ENCODE measurements around the gene FUBP3. TPM values are rescaled to one million over a fixed set of nuclear protein-coding genes. Genes with fewer than 3 reads are reported as not detected.
A peak's percentile ranks its signal among the peaks of the same experiment; 100 is the strongest.

FUBP3 gene
- total and polyA plus RNA-seq, 4 experiments from 2014 or later: 27.6 to 46.5 (median 40.4) TPM

GRCh38 chr9:130537346-130538050 is 41.9 kb upstream of the FUBP3 start:
- CTCF ChIA-PET (ENCODE audit: partially characterized antibody): no interaction called here
- no peak for DNase-seq
- Mint-ChIP-seq H3K36me3 (peaks cover 0 to 3% of the 10 kb centered on the region in 2 donors), H3K4me3 (peak overlapping the region in 3 of 8 donors; percentile 9 to 56 (median 47)), H3K9me3 (peaks cover 0 to 2% (median 0%) of the 10 kb centered on the region in 8 donors), H3K27ac (no peak overlapping the region), H3K27me3 (peaks cover 44 to 49% of the 10 kb centered on the region in 2 donors), H3K4me1 (peaks cover 11 to 20% (median 12%) of the 10 kb centered on the region in 4 donors)
- H3K27ac ChIP-seq (ENCODE audit: low read depth, low read length): no peak overlapping the region
- H3K4me1 ChIP-seq (ENCODE audit: insufficient read depth, low read length): peaks cover 6% of the 10 kb centered on the region
- peaks cover 17% of the 10 kb centered on the region for H3K27me3 ChIP-seq (ENCODE audit: insufficient read depth, low read length)
- no peaks in the 10 kb centered on the region for H3K9me3 ChIP-seq (ENCODE audit: control insufficient read depth in 1 of 2, low read length in 2 of 2)
- intact Hi-C loops (cut with micrococcal nuclease): no loop called here
- no peak overlapping the region for H3K4me3 ChIP-seq (ENCODE audit: low read length in 2 of 2)
- H3K36me3 ChIP-seq (ENCODE audit: insufficient read depth, low read length): no peaks in the 10 kb centered on the region
- POLR2A ChIA-PET (ENCODE audit: partially characterized antibody): no interaction called here

GRCh38 chr9:130539420-130540223 is 39.8 kb upstream of the FUBP3 start:
- Histone ChIP-seq H3K4me1 (ENCODE audit: insufficient read depth, low read length) (peaks cover 6% of the 10 kb centered on the region), H3K9me3 (ENCODE audit: control insufficient read depth in 1 of 2, low read length in 2 of 2) (no peaks in the 10 kb centered on the region), H3K4me3 (ENCODE audit: low read length in 2 of 2) (no peak overlapping the region), H3K27me3 (ENCODE audit: insufficient read depth, low read length) (peaks cover 17% of the 10 kb centered on the region), H3K36me3 (ENCODE audit: insufficient read depth, low read length) (no peaks in the 10 kb centered on the region), H3K27ac (ENCODE audit: low read depth, low read length) (no peak overlapping the region)
- peaks cover 36 to 54% of the 10 kb centered on the region in 2 donors for H3K27me3 Mint-ChIP-seq
- DNase-seq: no peak
- H3K9me3 Mint-ChIP-seq: peaks cover 0 to 2% (median 0%) of the 10 kb centered on the region in 8 donors
- H3K36me3 Mint-ChIP-seq: peaks cover 0 to 3% of the 10 kb centered on the region in 2 donors
- intact Hi-C loops (cut with micrococcal nuclease): no loop called here
- H3K4me3 Mint-ChIP-seq: no peak overlapping the region
- POLR2A ChIA-PET (ENCODE audit: partially characterized antibody): no interaction called here
- H3K27ac Mint-ChIP-seq: no peak overlapping the region
- H3K4me1 Mint-ChIP-seq: peaks cover 11 to 20% (median 12%) of the 10 kb centered on the region in 4 donors
- CTCF ChIA-PET (ENCODE audit: partially characterized antibody): no interaction called here

- H3K4me3 ChIP-seq (ENCODE audit: low read length in 2 of 2): no peak overlapping the region
- POLR2A ChIA-PET (ENCODE audit: partially characterized antibody): no interaction called here
- Mint-ChIP-seq H3K27ac (no peak overlapping the region), H3K4me3 (no peak overlapping the region), H3K36me3 (no peaks in the 10 kb centered on the region), H3K9me3 (no peaks in the 10 kb centered on the region), H3K4me1 (peaks cover 6 to 11% (median 7%) of the 10 kb centered on the region in 4 donors), H3K27me3 (peaks cover 28 to 45% of the 10 kb centered on the region in 2 donors)
- no peaks in the 10 kb centered on the region for H3K9me3 ChIP-seq (ENCODE audit: control insufficient read depth in 1 of 2, low read length in 2 of 2)
- no peak for DNase-seq
- H3K27ac ChIP-seq (ENCODE audit: low read depth, low read length): no peak overlapping the region
- H3K36me3 ChIP-seq (ENCODE audit: insufficient read depth, low read length): no peaks in the 10 kb centered on the region
- CTCF ChIA-PET (ENCODE audit: partially characterized antibody): no interaction called here
- peaks cover 11% of the 10 kb centered on the region for H3K27me3 ChIP-seq (ENCODE audit: insufficient read depth, low read length)
- H3K4me1 ChIP-seq (ENCODE audit: insufficient read depth, low read length): peaks cover 6% of the 10 kb centered on the region
- intact Hi-C loops (cut with micrococcal nuclease): no loop called here
These were observed 37.8 kb upstream of the FUBP3 start for GRCh38 chr9:130541533-130541932.

- H3K27ac ChIP-seq (ENCODE audit: low read depth, low read length): no peak overlapping the region
- no peaks in the 10 kb centered on the region for H3K9me3 ChIP-seq (ENCODE audit: control insufficient read depth in 1 of 2, low read length in 2 of 2)
- H3K4me3 Mint-ChIP-seq: no peak overlapping the region
- ChIA-PET CTCF (ENCODE audit: partially characterized antibody) (no interaction called here), POLR2A (ENCODE audit: partially characterized antibody) (no interaction called here)
- H3K27ac Mint-ChIP-seq: no peak overlapping the region
- H3K4me1 ChIP-seq (ENCODE audit: insufficient read depth, low read length): peaks cover 6% of the 10 kb centered on the region
- no peaks in the 10 kb centered on the region for H3K36me3 Mint-ChIP-seq
- intact Hi-C loops (cut with micrococcal nuclease): no loop called here
- no peak for DNase-seq
- H3K9me3 Mint-ChIP-seq: no peaks in the 10 kb centered on the region
- no peak overlapping the region for H3K4me3 ChIP-seq (ENCODE audit: low read length in 2 of 2)
- H3K4me1 Mint-ChIP-seq: peaks cover 3 to 6% (median 5%) of the 10 kb centered on the region in 4 donors
- H3K27me3 ChIP-seq (ENCODE audit: insufficient read depth, low read length): peaks cover 11% of the 10 kb centered on the region
- H3K27me3 Mint-ChIP-seq: peaks cover 24 to 41% of the 10 kb centered on the region in 2 donors
- no peaks in the 10 kb centered on the region for H3K36me3 ChIP-seq (ENCODE audit: insufficient read depth, low read length)
These were observed 37.3 kb upstream of the FUBP3 start for GRCh38 chr9:130542038-130542437.

GRCh38 chr9:130542457-130543228 is 36.7 kb upstream of the FUBP3 start:
- Mint-ChIP-seq H3K27me3 (peaks cover 22 to 37% of the 10 kb centered on the region in 2 donors), H3K4me3 (no peak overlapping the region), H3K4me1 (peaks cover 1 to 3% (median 3%) of the 10 kb centered on the region in 4 donors), H3K9me3 (no peaks in the 10 kb centered on the region), H3K36me3 (no peaks in the 10 kb centered on the region), H3K27ac (no peak overlapping the region)
- H3K27me3 ChIP-seq (ENCODE audit: insufficient read depth, low read length): peaks cover 11% of the 10 kb centered on the region
- H3K27ac ChIP-seq (ENCODE audit: low read depth, low read length): no peak overlapping the region
- no peak overlapping the region for H3K4me3 ChIP-seq (ENCODE audit: low read length in 2 of 2)
- H3K4me1 ChIP-seq (ENCODE audit: insufficient read depth, low read length): peaks cover 2% of the 10 kb centered on the region
- ChIA-PET CTCF (ENCODE audit: partially characterized antibody) (no interaction called here), POLR2A (ENCODE audit: partially characterized antibody) (no interaction called here)
- no peak for DNase-seq
- no peaks in the 10 kb centered on the region for H3K36me3 ChIP-seq (ENCODE audit: insufficient read depth, low read length)
- intact Hi-C loops (cut with micrococcal nuclease): no loop called here
- H3K9me3 ChIP-seq (ENCODE audit: control insufficient read depth in 1 of 2, low read length in 2 of 2): no peaks in the 10 kb centered on the region

GRCh38 chr9:130543368-130543767 is 36.0 kb upstream of the FUBP3 start:
- H3K36me3 Mint-ChIP-seq: no peaks in the 10 kb centered on the region
- POLR2A ChIA-PET (ENCODE audit: partially characterized antibody): no interaction called here
- peaks cover 11% of the 10 kb centered on the region for H3K27me3 ChIP-seq (ENCODE audit: insufficient read depth, low read length)
- CTCF ChIA-PET (ENCODE audit: partially characterized antibody): no interaction called here
- no peaks in the 10 kb centered on the region for H3K9me3 ChIP-seq (ENCODE audit: control insufficient read depth in 1 of 2, low read length in 2 of 2)
- no peak overlapping the region for H3K4me3 ChIP-seq (ENCODE audit: low read length in 2 of 2)
- H3K9me3 Mint-ChIP-seq: no peaks in the 10 kb centered on the region
- no peak overlapping the region for H3K4me3 Mint-ChIP-seq
- intact Hi-C loops (cut with micrococcal nuclease): no loop called here
- no peak for DNase-seq
- no peak overlapping the region for H3K27ac ChIP-seq (ENCODE audit: low read depth, low read length)
- no peaks in the 10 kb centered on the region for H3K36me3 ChIP-seq (ENCODE audit: insufficient read depth, low read length)
- peaks cover 16 to 30% of the 10 kb centered on the region in 2 donors for H3K27me3 Mint-ChIP-seq
- no peak overlapping the region for H3K27ac Mint-ChIP-seq
- no peaks in the 10 kb centered on the region for H3K4me1 ChIP-seq (ENCODE audit: insufficient read depth, low read length)
- H3K4me1 Mint-ChIP-seq: peaks cover 0 to 2% (median 0%) of the 10 kb centered on the region in 4 donors

- Mint-ChIP-seq H3K27ac (peak overlapping the region in 1 of 7 donors; percentile 66), H3K9me3 (no peaks in the 10 kb centered on the region), H3K36me3 (no peaks in the 10 kb centered on the region)
These were observed 35.5 kb upstream of the FUBP3 start for GRCh38 chr9:130543859-130544258.

More at GRCh38 chr9:130543859-130544258, 35.5 kb upstream of the FUBP3 start:
- CTCF ChIA-PET (ENCODE audit: partially characterized antibody): no interaction called here
- Histone ChIP-seq H3K9me3 (ENCODE audit: control insufficient read depth in 1 of 2, low read length in 2 of 2) (no peaks in the 10 kb centered on the region), H3K4me3 (ENCODE audit: low read length in 2 of 2) (no peak overlapping the region), H3K4me1 (ENCODE audit: insufficient read depth, low read length) (no peaks in the 10 kb centered on the region), H3K27ac (ENCODE audit: low read depth, low read length) (no peak overlapping the region), H3K27me3 (ENCODE audit: insufficient read depth, low read length) (peaks cover 11% of the 10 kb centered on the region), H3K36me3 (ENCODE audit: insufficient read depth, low read length) (no peaks in the 10 kb centered on the region)
- intact Hi-C loops (cut with micrococcal nuclease): no loop called here
- peaks cover 0 to 2% (median 0%) of the 10 kb centered on the region in 4 donors for H3K4me1 Mint-ChIP-seq
- peaks cover 11 to 25% of the 10 kb centered on the region in 2 donors for H3K27me3 Mint-ChIP-seq
- H3K4me3 Mint-ChIP-seq: no peak overlapping the region
- POLR2A ChIA-PET (ENCODE audit: partially characterized antibody): no interaction called here
- DNase-seq: no peak

Measured in CD4-positive, alpha-beta memory T cell (primary cell).